AG04450 (cell line): ENCODE measurements around the gene GNAS-AS1. TPM values are rescaled to one million over a fixed set of nuclear protein-coding genes. Genes with fewer than 3 reads are reported as not detected.

Experiments used
- CTCF ChIA-PET: fragments of 300-600, 350-600 bp; formaldehyde crosslinking; extraction: SDS; loops from one replicate; lab custom pipeline; 2022; ENCODE audit warnings: antibody characterized with exemption, inconsistent platforms; lab: Charles Lee
- POLR2A ChIA-PET: fragments of 350-600 bp; formaldehyde crosslinking; extraction: SDS; loops from one replicate; lab custom pipeline; 2021; ENCODE audit warnings: antibody characterized with exemption, inconsistent platforms; lab: Yijun Ruan, JAX
- DNase-seq: peaks from one replicate; pipeline ENCODE4 v3.0.0-alpha.2; 2011; ENCODE audit warnings: low read depth, low spot score
- H3K27ac ChIP-seq: one replicate; pipeline ENCODE4 v1.5.1; 2012; ENCODE audit warnings: low read depth, low read length, control low read depth
- H3K27me3 ChIP-seq: one replicate; pipeline ENCODE4 v1.6.0; 2012; ENCODE audit warnings: low read length; ENCODE audit not compliant: control insufficient read depth, insufficient read depth
- H3K4me3 ChIP-seq: 2 replicates; pipeline ENCODE4 v1.5.1; 2011; ENCODE audit warnings: mild to moderate bottlenecking, low read depth, low read length, control low read depth
- H3K9me3 ChIP-seq: 2 replicates; pipeline ENCODE4 v1.5.1; 2012; ENCODE audit warnings: low read length; ENCODE audit not compliant: control insufficient read depth, insufficient read depth
- polyA minus RNA-seq: library from RNA; depleted of rRNA, polyadenylated mRNA; stranded (reverse); fragments of >200 nt; gene quantifications from 2 replicates; pipeline ENCODE4 v1.2.3, GENCODE V29; 2011; rRNA and poly(A)+ RNA removed
- polyA plus RNA-seq: library from polyadenylated mRNA; depleted of rRNA; stranded (reverse); fragments of >200 nt; gene quantifications from 2 replicates; pipeline ENCODE4 v1.2.3, GENCODE V29; 2011; rRNA removed
- TF ChIP-seq, protein P1 (sequence below): IDR thresholded peaks from 2 replicates; pipeline ENCODE4 v1.5.1; 2011; ENCODE audit warnings: low read depth, low read length, control low read depth, inconsistent platforms

The GNAS-AS1 gene
- polyA plus RNA-seq (0.52 and 0.65 TPM in 2 replicates), polyA minus RNA-seq (0.48 and 1.1 TPM in 2 replicates)

DNA sequence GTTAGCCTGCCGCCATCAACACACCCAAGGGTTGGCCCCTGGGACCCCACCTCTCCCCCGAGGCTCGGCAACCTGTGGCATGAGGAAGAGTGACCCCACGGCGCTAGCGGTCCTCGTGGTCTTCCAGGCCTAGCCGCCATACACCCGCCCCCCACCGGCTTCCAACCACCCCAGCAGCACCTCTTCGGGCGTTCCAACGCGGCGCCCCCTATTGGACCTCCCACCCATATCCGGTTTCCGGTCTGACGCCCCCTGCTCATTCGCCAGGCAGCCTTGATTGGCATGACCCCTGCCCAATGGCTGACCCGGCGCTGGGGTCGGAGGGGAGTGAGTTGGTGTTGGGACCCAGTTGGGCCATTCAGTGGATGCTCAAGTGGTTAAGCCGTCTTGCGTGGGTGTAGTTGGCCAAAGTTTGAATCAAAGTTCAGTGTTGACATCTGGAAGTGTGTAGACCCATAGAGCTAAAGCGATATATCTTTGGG lies at the start of gene GNAS-AS1:
GNAS-AS1 (minus strand) TSS at position 210 of the 482 bp plus-strand sequence.
- ChIA-PET CTCF (interaction anchor here (0.8 kb wide), 1 partner anchor 20 kb away, joined by 4 read pairs; no protein-coding TSS in a partner anchor), POLR2A (no interaction called here)
- Histone ChIP-seq H3K4me3 (peak within 1 kb of the TSS; percentile 75), H3K27me3 (peaks cover 34% of the 10 kb centered on the region), H3K27ac (no peak within 1 kb of the TSS), H3K9me3 (peaks cover 49% of the 10 kb centered on the region)
- peak; percentile 80 for DNase-seq
- TF ChIP-seq, protein P1, sequence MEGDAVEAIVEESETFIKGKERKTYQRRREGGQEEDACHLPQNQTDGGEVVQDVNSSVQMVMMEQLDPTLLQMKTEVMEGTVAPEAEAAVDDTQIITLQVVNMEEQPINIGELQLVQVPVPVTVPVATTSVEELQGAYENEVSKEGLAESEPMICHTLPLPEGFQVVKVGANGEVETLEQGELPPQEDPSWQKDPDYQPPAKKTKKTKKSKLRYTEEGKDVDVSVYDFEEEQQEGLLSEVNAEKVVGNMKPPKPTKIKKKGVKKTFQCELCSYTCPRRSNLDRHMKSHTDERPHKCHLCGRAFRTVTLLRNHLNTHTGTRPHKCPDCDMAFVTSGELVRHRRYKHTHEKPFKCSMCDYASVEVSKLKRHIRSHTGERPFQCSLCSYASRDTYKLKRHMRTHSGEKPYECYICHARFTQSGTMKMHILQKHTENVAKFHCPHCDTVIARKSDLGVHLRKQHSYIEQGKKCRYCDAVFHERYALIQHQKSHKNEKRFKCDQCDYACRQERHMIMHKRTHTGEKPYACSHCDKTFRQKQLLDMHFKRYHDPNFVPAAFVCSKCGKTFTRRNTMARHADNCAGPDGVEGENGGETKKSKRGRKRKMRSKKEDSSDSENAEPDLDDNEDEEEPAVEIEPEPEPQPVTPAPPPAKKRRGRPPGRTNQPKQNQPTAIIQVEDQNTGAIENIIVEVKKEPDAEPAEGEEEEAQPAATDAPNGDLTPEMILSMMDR: peak; percentile 10; the same call in 1 of the 2 replicates

DNA sequence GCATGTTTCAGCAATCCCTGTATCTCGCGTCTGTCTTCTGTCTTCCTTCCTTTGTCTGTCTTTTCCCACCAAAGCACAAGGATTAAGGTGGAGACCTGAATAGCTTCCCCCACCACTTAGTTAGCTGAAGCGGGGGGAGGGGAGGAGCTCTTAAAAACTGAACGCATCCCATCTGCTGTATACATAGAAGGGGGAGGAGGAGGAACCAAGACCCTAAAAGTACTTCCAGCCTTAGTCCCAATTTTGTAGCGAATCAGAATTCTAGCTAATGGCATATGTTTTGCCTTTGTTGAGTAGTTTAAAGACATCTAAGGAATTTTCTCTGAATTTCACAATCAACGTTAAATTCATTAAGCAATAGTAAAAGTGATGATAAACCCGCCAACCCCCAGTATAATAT lies 49.7 kb upstream of the GNAS-AS1 start:
- Histone ChIP-seq H3K9me3 (no peaks in the 10 kb centered on the region), H3K4me3 (no peak overlapping the region), H3K27me3 (no peaks in the 10 kb centered on the region), H3K27ac (no peak overlapping the region)
- TF ChIP-seq, protein P1: no peak
- no peak for DNase-seq
- CTCF ChIA-PET: interaction anchor here (1.0 kb wide), 1 partner anchor 188 kb away, joined by 4 read pairs; no protein-coding TSS in a partner anchor
- POLR2A ChIA-PET: interaction anchor here (0.7 to 1.5 kb wide), 2 partner anchors 132 to 523 kb away, joined by 3 to 4 read pairs; partner anchors contain the start of gene ATP5F1E

DNA sequence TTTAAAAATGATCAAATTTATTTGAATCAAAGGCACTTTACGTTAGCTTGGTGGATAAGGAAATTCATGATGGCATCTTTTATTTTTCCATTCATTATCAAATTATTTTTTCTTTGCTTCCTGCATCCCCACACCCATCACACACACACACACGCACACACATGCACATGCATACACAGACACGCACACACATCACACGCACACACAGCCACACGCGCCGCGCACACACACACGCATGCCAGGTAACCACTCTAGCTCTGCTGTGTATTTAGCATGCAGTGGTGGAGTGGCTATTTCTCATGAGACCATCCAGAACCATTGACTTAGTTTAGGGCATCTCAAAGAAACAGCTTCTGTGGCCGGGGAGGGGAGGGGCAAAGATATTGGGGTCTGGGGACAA lies 48.8 kb upstream of the GNAS-AS1 start:
- ChIA-PET CTCF (interaction anchor here (1.8 kb wide), 1 partner anchor 30 kb away, joined by 4 read pairs; no protein-coding TSS in a partner anchor), POLR2A (no interaction called here)
- DNase-seq: no peak
- no peak overlapping the region for H3K4me3 ChIP-seq
- H3K27ac ChIP-seq: no peak overlapping the region
- H3K27me3 ChIP-seq: no peaks in the 10 kb centered on the region
- TF ChIP-seq, protein P1: no peak
- no peaks in the 10 kb centered on the region for H3K9me3 ChIP-seq

DNA sequence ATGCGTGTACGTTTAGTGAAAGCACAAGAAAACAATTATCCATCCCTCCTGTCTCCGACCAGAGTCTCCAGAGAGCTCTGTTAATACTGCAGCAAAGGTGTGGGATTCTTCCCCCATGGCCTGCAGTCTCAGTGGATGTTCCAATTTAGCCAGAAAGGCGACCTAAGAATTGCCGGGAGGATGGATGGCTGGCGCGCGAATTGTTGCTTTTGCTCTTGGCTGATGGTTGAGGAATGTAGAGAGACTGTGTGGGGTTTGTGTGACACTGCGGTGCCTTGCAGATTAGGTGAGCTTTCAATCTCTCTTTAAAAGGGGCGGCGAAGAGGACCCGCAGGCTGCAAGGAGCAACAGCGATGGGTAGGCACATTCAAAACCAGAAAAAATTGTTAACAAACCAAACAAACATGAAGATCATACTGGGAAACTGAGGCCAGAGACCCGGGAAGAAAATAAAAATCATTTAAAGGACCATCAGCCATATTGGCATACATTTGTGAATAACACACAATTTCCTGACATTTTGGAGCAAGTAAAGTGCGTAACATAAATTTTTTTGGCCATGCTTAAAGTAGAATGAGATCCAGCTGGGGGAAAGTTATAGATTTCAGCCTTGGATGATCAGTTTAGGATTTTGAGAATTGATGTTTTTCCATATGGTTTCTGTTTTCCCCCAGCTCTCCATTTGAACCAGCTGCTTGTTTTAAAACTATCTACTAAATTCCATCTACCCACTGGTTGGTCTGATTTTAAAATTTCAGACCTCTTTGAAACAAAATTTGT lies 48.1 kb upstream of the GNAS-AS1 start:
- CTCF ChIA-PET: interaction anchor here (0.8 to 1.8 kb wide), 2 partner anchors 29 to 323 kb away, joined by 4 to 5 read pairs; no protein-coding TSS in a partner anchor

More for the DNA sequence above, 48.1 kb upstream of the GNAS-AS1 start:
- Histone ChIP-seq H3K27ac (no peak overlapping the region), H3K4me3 (no peak overlapping the region), H3K27me3 (no peaks in the 10 kb centered on the region), H3K9me3 (no peaks in the 10 kb centered on the region)
- POLR2A ChIA-PET: no interaction called here
- TF ChIP-seq, protein P1: no peak
- no peak for DNase-seq
